ENCODE measurements around the gene AAMDC.

DNA sequence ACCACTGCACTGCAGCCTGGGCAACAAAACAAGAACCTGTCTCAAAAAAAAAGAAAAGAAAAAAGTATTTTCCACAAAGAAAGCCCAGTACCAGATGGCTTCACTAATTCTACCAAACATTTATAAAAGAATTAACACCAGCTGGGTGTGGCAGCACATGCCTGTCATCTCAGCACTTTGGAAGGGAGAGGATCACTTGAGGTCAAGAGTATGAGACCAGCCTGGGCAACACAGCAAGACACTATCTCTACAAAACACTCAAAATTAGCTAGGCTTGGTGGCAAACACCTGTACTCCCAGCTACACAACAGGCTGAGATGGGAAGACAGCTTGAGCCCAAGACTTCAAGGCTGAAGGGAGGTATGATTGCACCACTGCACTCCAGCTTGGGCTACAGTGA, 20.5 kb upstream of the AAMDC start:
- TF ChIP-seq, protein P1, sequence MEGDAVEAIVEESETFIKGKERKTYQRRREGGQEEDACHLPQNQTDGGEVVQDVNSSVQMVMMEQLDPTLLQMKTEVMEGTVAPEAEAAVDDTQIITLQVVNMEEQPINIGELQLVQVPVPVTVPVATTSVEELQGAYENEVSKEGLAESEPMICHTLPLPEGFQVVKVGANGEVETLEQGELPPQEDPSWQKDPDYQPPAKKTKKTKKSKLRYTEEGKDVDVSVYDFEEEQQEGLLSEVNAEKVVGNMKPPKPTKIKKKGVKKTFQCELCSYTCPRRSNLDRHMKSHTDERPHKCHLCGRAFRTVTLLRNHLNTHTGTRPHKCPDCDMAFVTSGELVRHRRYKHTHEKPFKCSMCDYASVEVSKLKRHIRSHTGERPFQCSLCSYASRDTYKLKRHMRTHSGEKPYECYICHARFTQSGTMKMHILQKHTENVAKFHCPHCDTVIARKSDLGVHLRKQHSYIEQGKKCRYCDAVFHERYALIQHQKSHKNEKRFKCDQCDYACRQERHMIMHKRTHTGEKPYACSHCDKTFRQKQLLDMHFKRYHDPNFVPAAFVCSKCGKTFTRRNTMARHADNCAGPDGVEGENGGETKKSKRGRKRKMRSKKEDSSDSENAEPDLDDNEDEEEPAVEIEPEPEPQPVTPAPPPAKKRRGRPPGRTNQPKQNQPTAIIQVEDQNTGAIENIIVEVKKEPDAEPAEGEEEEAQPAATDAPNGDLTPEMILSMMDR (IDR thresholded peaks at IDR 0.05), result no peak
- TF ChIP-seq POLR2A (IDR thresholded peaks at IDR 0.05) (no peak), EP300 (IDR thresholded peaks at IDR 0.05) (no peak), POLR2AphosphoS5 (IDR thresholded peaks at IDR 0.05) (no peak)
